Fibroblast of skin of right quadriceps (primary cell): ENCODE measurements around the gene SLC22A23.

Source experiments
- DNase-seq: peaks from one replicate; pipeline ENCODE4 v3.0.0-alpha.2; 2013

The SLC22A23 gene

DNA sequence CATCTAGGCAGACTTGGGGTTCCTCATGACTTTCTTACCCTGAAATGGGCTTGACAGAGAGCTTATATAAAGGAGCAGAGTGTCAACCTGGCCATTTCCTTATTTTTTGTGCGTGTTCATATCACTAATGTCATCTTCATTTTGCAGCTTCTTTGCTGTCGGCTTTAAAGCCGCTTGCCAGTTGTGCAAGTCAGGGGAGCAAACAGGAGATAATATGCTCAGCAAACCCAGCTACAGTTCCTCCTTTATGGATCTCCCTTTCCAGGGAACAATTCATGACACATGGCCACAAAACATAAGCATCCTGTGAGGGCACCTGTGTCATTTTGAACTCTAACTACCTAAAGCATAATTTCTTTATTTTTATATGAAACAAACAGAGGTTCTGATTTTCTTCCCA is 222.9 kb downstream of the SLC22A23 start:
- DNase-seq = no peak

DNA sequence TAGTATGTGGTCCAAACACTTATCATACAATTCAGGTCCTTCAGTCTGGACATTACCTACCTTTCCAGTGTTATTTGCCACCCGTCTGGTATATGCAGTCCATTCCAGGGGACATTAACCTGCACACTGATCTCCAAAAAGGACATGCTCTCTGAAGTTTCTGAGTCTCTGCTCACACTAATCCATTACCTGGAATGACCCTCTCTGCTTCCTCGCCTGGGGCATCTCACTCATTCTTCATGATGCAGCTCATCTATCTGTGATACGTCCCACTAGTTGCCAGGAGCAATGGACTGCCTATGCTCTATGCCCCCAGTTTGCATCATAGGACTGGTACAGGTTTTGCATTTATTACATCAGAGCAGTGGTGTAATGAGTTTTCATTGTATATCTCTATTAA is 223.5 kb downstream of the SLC22A23 start:
- DNase-seq = no peak

DNA sequence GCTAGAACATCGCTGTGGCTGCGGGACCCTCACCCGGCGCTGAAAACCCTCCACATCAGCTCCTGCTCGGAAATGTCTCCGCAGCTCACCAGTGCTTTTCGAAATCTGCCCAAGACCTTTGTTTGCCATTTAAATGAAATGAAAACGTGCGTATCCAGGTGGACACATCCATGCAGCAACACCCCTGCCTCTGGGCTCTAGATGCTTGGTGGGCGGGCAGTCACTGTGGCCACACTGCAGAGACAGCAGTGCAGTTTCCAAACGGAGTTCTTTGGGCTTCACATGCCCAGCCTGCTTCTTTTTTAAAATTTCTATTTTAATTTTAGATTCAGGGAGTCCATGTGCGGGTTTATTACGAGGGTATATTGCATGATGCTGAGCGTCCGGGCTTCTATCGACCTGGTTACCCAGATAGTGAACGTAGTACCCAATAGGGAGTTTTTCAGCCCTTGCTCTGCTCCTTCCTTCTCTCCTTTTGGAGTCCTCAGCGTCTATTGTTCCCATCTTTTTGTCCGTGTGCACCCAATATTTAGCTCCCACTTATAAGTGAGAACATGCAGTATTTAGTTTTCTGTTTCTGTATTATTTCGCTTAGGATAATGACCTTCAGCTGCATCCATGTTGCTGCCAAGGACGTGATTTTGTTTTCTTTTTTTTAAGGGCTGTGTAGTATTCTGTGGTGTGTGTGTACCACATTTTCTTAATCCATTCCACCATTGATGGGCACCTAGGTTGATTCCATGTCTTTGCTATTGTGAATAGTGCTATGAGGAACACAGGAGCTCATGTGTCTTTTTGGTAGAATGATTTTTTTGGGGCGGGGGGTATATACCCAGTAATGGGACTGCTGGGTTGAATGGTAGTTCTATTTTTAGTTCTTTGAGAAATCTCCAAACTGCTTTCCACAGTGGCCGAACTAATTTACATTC is 224.6 kb downstream of the SLC22A23 start:
- no peak for DNase-seq

GRCh38 chr6:3231247-3232016 is 225.4 kb downstream of the SLC22A23 start:
- DNase-seq = peak; percentile 85

DNA sequence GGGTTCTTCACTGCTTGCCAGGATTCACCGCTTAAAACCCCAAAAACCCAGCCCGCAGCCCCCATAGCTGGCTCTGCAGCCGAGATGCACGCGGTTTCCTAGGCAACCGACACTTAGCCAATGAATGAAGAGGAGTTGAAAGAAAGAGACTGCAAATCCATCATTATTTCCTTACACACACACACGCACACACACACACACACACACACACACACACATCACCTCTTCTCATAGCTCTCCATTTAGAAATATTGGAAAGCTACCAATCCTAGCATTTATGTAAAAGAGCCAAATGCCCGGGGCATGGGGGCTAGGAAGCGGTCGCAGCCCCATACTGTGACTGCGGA is 226.0 kb downstream of the SLC22A23 start:
- DNase-seq = peak; percentile 59

GRCh38 chr6:3230256-3230882 is 226.5 kb downstream of the SLC22A23 start:
- DNase-seq = no peak

DNA sequence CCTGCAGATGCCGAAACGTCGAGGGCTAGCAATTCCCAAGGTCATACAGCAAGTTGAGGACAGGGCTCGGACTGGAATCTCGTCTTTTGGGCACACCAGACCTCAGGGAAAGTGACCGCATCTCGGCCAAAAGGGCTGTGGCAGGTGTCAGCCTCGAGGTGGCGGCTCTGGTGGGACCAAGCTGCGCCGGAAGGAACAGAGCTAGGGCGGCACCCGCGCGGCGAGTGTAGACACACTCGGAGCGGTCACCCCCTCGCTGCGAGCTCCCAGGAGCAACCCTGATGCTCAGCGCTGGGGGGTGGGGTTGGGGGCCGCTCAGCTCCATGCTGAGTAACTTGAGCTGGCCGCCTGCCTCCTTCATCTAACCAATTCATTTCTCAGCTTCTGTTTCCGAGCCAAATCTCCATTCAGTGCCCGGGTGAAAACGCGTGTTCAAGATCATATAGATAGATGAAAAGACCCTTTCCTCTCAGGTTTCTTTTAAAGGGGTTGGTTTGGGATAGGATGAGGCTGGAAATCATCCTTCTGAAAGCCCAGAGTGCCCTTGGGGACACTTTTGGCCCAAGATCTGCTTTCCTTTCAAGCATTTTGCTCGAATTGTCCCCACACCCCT is 227.2 kb downstream of the SLC22A23 start:
- no peak for DNase-seq

DNA sequence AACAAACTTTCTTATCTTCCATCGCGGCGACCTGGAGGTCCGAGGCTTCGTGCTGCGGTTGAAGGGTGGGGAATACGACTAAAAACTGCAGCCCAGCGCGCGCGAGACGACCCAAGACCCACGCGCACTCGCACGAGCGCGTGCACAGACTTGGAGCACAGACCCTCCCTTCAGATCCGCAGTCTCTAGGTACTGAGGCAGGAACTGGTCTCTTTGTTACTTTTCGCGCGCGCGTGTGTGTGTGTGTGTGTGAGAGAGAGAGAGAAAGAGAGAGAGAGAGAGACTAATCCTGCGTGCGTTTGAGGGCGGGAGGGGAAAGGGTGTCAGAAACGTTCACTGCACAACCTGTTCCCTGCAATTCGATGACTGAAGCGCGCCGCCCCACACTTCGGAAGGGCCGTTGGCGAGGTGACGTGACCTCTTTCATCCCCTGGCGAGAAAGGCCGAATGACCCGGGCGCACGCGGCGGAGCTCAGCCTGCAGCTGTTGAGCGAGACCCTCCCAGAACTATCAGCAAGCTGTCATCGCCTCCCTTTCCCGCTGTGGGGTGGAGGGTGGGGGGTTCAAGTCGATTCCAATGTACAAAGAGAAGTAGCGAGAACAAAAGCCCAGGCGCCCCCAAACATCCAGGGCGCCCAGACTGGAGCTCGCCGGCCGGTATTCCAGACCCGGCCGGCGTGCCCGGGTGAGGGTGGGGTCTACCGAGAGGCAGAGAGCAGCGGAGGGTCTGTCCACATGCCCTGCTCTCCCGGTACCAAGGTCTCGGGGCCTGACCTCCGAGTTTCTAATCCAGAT is 227.9 kb downstream of the SLC22A23 start:
- DNase-seq = peak; percentile 31

GRCh38 chr6:3228046-3228671 is 228.7 kb downstream of the SLC22A23 start:
- no peak for DNase-seq

DNA sequence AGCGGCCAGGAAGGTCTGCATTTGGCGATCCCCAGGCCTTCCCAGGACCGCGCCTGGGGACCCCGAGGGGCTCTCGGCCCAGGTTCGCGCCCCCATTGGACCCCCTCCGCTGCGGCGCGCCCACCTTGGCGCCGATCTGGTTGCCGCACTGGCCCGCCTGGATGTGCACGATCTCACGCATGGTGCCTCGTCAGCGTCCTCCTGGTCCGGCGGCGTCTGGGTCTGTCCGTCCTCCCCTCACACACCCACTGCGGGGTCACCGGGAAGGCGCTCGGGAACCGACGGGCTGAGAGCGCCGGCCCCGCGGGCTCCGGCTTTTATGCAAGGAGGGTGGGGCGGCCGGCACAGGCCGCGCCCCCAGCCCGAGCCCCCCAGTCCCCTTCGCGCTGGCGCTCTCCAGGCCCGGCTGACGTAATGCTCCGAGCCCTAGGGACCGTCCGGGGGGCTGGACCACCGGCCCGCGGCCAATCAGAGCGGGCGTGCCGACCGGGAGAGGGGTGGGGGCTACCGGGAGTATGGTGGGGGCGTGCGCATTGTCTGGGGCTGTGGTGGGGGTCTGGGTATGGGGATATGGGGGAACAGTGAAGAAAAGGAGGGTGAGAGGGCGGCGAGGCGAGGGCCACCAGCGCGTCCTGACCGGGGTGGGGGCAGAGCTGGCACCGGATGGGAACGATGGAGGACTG is 229.3 kb downstream of the SLC22A23 start, which contains the start of gene TUBB2B:
TUBB2B (minus strand) TSS at position 291 of the 683 bp plus-strand sequence; CDS start at position 181, 110 bp downstream.
- peak; percentile 77 for DNase-seq

- DNase-seq = peak; percentile 50
These were observed 230.1 kb downstream of the SLC22A23 start for GRCh38 chr6:3226481-3227362.

DNA sequence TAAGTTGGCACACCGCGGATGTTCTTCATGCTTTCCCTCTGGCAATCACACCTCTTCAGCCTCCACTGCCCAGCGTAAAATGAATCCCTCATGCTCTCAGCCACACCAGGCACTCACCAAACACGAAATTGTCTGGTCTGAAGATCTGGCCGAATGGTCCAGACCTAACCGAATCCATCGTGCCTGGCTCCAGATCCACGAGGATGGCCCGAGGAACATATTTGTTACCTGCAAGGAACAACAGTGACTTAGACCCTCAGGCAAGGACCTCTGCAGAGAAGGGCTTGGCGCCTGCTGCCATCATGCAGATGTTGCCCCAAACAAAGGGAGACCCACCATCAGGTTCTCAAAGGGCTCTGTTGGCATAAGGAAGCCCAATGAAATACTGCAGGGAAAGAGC is 230.8 kb downstream of the SLC22A23 start:
- DNase-seq = no peak

DNA sequence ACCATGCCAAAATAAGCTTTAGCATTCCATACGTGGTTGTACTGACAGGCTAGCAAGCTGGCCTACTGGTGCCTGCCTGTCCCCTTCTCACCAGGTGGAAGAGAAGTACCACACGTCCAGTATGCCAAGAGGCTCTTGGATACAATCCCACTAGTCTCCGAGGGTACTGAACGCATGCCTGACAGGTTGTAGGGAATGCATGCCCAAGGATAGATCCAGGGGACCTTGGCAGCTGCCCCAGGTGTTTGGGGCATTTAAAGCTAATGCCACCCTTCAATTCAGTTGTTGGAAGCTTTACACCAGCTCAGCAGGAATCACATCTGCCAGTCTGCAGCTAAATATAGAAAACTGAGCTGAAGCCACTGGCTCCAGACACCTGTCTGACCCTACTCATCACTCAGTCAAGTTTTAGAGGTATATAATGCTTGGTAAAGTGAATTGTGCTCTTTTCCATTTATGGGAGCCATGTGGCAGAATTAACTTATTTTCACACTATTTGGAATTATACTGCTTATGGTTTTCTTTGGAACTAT is 234.3 kb downstream of the SLC22A23 start:
- DNase-seq = no peak

DNA sequence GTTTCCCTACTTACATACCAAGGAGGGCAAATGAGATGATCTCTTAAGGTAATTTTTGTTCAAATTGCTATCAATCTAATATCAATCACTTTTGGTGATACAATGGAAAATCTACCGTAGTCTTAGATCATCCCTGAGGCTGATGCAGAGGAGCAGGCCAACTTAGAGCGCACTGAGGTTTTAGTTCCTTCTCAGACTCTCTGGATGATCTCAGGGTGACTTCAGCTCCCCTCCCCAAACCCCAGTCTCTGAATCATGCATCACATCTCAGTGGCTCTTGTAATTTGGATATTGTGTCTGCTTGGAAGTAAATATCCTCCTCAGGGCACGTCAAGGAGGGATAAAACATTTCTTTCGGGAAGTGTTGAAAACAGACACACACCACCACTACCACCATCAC is 235.3 kb downstream of the SLC22A23 start:
- DNase-seq = no peak

GRCh38 chr6:3220366-3220765 is 236.5 kb downstream of the SLC22A23 start:
- DNase-seq = no peak
